Muscle layer of duodenum (tissue), 2 donors: ENCODE results near the gene ZNF785.

Experiments used
- H3K27ac ChIP-seq: one replicate; pipeline ENCODE4 v1.7.0; 2013; ENCODE audit warnings: mild to moderate bottlenecking, low read length
- H3K27me3 ChIP-seq: one replicate; pipeline ENCODE4 v1.7.0; 2013; ENCODE audit warnings: low read depth, mild to moderate bottlenecking, control low read depth, low read length
- H3K36me3 ChIP-seq, 2 donors: one replicate each; pipeline ENCODE4 v1.7.0; 2013; ENCODE audit warnings: low read length in 2 of 2, control low read depth in 1 of 2, mild to moderate bottlenecking in 1 of 2; ENCODE audit not compliant: insufficient read depth in 2 of 2, control insufficient read depth in 1 of 2
- H3K4me1 ChIP-seq, 2 donors: one replicate each; pipeline ENCODE4 v1.7.0; 2013; ENCODE audit warnings: low read length in 2 of 2, mild to moderate bottlenecking in 2 of 2, control low read depth in 1 of 2, moderate library complexity in 1 of 2; ENCODE audit not compliant: insufficient read depth in 2 of 2, control insufficient read depth in 1 of 2
- H3K4me3 ChIP-seq, 2 donors: one replicate each; pipeline ENCODE4 v1.7.0; 2013; ENCODE audit warnings: low read length in 2 of 2, low read depth in 1 of 2, mild to moderate bottlenecking in 1 of 2
- H3K9me3 ChIP-seq, 2 donors: one replicate each; pipeline ENCODE4 v1.7.0; 2013; ENCODE audit warnings: low read length in 2 of 2, control low read depth in 1 of 2, mild to moderate bottlenecking in 1 of 2; ENCODE audit not compliant: control insufficient read depth in 1 of 2
- donor health status: healthy.

The ZNF785 gene

DNA sequence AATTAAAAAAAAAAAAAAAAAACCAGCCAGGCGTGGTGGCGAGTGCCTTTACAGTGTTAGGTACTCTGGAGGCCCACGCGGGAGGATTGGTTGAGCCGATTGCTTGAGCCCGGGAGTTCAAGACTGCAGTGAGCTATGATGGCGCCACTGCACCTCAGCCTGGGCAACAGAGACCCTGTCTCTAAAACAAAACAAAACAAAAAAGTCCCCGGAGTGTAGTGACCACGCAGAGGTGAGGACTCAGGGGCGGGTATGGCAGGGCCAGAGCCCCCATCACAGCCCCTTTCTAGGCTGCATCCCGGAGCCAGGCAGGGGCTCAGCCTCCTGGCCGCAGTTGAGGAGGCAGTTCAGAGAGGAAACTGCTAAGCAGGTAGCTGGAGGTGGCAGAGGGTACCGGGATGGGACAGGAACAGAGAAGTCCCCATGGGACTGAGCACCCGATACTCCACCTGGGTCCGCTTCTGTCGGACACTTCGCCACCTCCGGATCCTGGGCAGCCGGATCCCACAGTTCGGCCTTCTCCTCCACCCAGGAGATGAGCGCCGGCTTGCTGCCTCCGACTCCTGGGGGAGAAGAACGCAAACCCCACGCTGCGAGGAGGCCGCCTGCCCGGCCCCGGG is 51.6 kb downstream of the ZNF785 start:
- peaks cover 5 to 25% of the 10 kb centered on the region in 2 donors for H3K4me1 ChIP-seq

DNA sequence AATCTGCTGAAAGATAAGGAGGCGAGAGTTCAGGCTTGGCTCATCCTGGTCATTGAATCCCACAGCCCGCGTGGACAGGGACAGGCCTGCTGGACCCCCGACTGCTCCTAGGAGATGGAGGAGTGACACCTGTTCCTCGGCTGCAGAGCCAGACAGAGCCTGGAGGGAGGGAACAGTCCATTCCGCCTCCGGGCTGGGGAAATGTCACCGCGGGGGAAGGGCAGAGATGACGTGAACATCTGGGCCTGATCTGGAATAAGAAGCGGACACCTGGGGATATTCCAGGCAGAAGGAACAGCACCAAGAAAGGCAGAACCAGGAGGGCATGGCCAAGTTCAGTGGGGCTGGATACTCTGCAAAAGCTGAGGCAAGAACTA is 52.4 kb downstream of the ZNF785 start:
- Histone ChIP-seq H3K27ac (no peak overlapping the region), H3K36me3 (peaks cover 4 to 24% of the 10 kb centered on the region in 2 donors), H3K9me3 (no peaks in the 10 kb centered on the region), H3K4me1 (peaks cover 5 to 25% of the 10 kb centered on the region in 2 donors), H3K4me3 (peak overlapping the region in 1 of 2 donors; percentile 71), H3K27me3 (no peaks in the 10 kb centered on the region)

More for the DNA sequence above, 51.6 kb downstream of the ZNF785 start:
- peaks cover 4 to 24% of the 10 kb centered on the region in 2 donors for H3K36me3 ChIP-seq
- no peaks in the 10 kb centered on the region for H3K27me3 ChIP-seq
- H3K27ac ChIP-seq = peak overlapping the region; percentile 96
- no peaks in the 10 kb centered on the region for H3K9me3 ChIP-seq
- H3K4me3 ChIP-seq = peak overlapping the region; percentile 71 to 86

GRCh38 chr16:30532285-30533145 is 53.0 kb downstream of the ZNF785 start:
- Histone ChIP-seq H3K4me1 (peaks cover 10 to 29% of the 10 kb centered on the region in 2 donors), H3K4me3 (no peak overlapping the region), H3K27me3 (no peaks in the 10 kb centered on the region), H3K27ac (no peak overlapping the region), H3K9me3 (no peaks in the 10 kb centered on the region), H3K36me3 (peaks cover 4 to 24% of the 10 kb centered on the region in 2 donors)
